Kasumi-1 (cell line): ENCODE results near the gene RARA.

ENCODE experiments used
- DNase-seq, 2 experiments: peaks; one replicate each; lab custom pipeline; 2025; lab: John Stamatoyannopoulos, UW

RARA gene

GRCh38 chr17:40316571-40317344 lies 7.8 kb downstream of the RARA start:
- no peak for DNase-seq

GRCh38 chr17:40317345-40317873 lies 8.4 kb downstream of the RARA start:
- DNase-seq = peak; percentile 38 to 48

GRCh38 chr17:40317880-40318829 lies 9.2 kb downstream of the RARA start:
- DNase-seq = peak; percentile 92

- no peak for DNase-seq
Observed at GRCh38 chr17:40318830-40319391, 9.9 kb downstream of the RARA start.

GRCh38 chr17:40319651-40320540 lies 10.9 kb downstream of the RARA start:
- DNase-seq = no peak

DNA sequence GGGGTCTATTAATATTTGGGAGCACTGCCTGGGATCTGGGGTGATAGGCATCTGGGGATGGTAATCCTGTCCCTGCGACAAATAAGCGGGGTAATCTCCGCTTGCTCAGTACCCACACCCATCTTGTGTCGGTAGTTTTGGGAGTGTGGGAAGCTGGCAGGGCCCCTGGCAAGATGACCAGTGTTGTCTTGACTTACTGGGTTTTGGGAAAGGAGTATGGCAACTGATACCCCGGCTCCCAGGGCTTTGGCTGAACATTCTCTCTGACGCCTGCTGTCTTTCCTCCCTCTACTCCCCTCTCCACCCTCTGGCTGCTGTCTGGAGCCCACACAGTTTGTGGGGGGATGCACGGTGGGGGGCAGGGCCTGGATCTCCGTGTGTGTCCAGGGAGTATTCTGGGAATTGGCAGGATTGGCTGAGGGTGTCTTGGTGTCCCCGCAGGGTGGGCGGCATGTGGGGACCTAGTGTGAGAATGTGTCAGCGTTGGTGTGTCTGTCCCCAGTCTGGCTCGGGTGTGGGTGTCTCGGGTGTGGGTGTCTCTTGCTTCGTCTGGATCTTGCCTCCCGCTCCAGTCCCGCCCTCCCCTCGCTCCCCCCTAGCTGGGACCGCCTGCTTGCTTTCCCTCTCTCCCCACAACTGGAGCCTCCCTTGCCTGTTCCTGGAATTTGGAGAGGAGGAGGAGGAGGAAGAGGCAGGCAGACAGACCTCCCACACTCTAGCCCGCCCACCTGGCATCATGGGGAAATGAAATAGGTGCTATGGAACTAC lies 12.0 kb downstream of the RARA start:
- DNase-seq = no peak

DNA sequence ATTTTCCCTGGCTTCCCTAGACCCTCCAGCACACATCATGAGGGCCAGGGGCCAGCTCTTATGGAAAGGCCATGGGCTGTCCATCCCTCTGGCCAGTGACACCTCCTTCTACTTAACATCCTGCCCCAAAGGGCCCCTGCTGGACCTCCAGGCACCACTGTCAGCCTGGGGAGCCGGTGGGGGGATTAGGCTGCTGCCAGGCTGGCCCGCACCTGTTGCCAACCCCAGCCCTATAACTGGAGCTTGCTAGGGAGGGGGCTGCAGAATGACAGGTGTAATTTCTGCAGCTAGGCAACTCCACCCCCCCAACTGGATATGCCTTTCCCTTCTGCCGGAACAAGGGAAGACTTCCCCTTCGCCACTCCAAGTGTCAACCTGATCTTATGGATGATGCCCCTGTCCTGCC lies 12.5 kb downstream of the RARA start:
- DNase-seq = no peak

- no peak for DNase-seq
Observed at GRCh38 chr17:40321961-40322357, 13.0 kb downstream of the RARA start.

DNA sequence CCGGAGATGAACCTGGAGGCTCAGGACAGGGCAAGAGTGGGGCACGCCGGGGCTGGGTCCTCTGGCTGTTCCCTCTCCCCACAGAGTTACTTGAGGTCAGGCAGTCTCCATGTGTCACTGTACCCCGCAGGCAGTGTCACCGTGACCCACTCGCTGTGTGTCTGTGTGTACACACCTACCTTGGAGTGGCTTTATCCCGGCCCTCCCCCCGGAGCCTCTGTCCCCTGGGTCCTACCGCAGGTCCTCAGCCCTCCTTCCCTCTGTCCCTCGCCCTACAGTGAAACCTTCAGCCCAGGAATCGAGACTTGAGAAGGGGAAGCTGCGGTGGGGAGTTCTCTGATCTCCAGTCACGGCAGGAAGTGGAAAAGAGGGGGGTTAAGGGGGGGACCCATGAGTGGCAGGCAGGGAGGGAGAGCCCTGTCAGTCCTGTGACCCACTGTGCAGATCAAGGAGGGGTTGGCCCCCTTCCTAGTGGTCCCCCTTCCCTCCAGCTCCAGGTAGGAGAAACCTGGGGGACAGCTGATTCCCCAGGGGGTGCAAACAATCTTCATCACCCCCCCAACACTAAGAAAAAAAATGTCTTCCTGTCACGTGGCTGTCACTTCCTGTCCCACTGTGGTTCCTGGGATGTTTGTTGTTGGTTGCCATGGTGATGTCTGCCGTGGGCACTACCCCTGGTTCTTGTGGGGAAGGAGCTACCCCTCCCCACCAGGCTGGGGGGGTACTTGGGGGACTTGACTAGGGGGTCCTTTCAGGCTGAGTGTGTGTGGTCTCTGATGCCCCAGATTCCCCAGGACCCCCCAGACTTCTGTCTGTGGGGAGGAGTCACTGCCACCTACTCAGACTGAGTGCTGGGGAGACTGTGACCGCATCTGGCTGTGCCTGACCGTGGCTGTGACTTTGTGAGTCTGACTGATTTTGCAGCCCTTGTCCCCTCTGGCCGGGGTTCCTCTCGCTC lies 13.7 kb downstream of the RARA start:
- peak; percentile 95 to 97 for DNase-seq

- DNase-seq = peak; percentile 33 to 46
Observed at GRCh38 chr17:40323391-40324381, 14.7 kb downstream of the RARA start.

- DNase-seq = no peak
Observed at GRCh38 chr17:40325156-40326013, 16.4 kb downstream of the RARA start.

- DNase-seq = no peak
Observed at GRCh38 chr17:40326014-40326831, 17.2 kb downstream of the RARA start.

GRCh38 chr17:40326832-40327199 lies 17.8 kb downstream of the RARA start:
- DNase-seq = no peak

GRCh38 chr17:40327244-40327729 lies 18.3 kb downstream of the RARA start:
- no peak for DNase-seq

GRCh38 chr17:40327735-40328385 lies 18.9 kb downstream of the RARA start:
- no peak for DNase-seq

DNA sequence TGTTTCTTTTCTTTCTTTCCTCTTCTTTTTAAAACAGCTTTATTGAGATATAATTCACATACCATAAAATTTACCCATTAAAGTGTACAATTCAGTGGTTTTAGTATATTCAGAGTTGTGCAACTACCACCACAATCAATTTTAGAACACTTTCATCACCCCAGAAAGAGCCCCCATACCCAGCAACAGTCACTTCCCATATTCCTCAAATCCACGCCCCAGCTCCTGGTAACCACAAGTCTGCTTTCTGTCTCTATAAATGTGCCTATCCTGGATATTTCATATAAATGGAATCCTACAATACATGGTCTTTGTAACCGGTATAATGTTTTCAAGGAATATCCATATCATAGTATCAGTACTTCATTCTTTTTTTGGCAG lies 19.4 kb downstream of the RARA start:
- DNase-seq = no peak
